ENCODE data around the gene DYRK1A.

The DYRK1A gene

DNA sequence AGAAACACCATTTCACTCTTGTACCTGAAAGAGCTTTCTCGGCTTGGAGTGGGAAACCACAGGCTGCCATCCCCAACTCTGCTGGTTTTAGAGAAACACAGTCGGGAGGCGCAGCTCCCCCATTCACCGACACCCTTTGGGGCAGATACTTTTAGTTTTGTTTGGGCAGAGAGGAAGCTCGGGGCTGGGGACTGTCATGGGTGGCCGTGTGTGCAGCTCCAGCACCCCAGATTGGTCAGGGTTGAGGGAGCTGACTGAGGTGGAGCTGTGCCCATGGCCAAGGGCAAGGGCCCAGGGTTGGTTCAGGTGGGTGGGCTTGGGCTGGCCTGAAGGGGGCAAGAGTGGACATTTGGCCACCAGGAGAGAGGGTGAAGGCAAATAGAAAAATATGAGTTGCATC, 163.1 kb downstream of the DYRK1A start:
- Histone ChIP-seq H2BK15ac (ENCODE audit: low read depth, poor library complexity, severe bottlenecking) (no peak overlapping the region), H2AFZ (ENCODE audit: low read depth, low read length) (no peak overlapping the region), H3K36me3 (ENCODE audit: control insufficient read depth in 1 of 2, insufficient read depth in 2 of 2, low read depth in 1 of 2, low read length in 2 of 2) (no peaks in the 10 kb centered on the region), H2AK5ac (ENCODE audit: low read length, severe bottlenecking) (no peak overlapping the region), H3K23ac (ENCODE audit: low read length in 2 of 2) (no peak overlapping the region), H4K8ac (ENCODE audit: low read length) (no peak overlapping the region), H3K4me1 (ENCODE audit: control insufficient read depth, insufficient read depth, low read depth, low read length) (peaks cover 6% of the 10 kb centered on the region), H3K4me2 (ENCODE audit: low read length, poor library complexity, severe bottlenecking) (no peak overlapping the region), H3K27me3 (ENCODE audit: control insufficient read depth in 1 of 2, insufficient read depth in 1 of 2, low read length in 2 of 2) (peaks cover 13 to 38% of the 10 kb centered on the region in 2 experiments), H3K79me1 (replicated peaks; ENCODE audit: low read length, poor library complexity, severe bottlenecking) (no peaks in the 10 kb centered on the region), H3K18ac (ENCODE audit: low read depth in 1 of 2, low read length in 2 of 2) (no peak overlapping the region), H3K9me3 (ENCODE audit: control insufficient read depth, low read length) (peaks cover 4% of the 10 kb centered on the region), H2BK12ac (ENCODE audit: low read length in 2 of 2) (no peak overlapping the region), H2BK5ac (ENCODE audit: low read depth, low read length, poor library complexity, severe bottlenecking) (no peak overlapping the region), H3K9ac (ENCODE audit: low read length) (no peak overlapping the region), H3K4ac (ENCODE audit: low read depth in 1 of 2, low read length in 2 of 2) (no peak overlapping the region), H4K91ac (ENCODE audit: low read length) (no peak overlapping the region), H3K14ac (ENCODE audit: low read length in 2 of 2) (no peak overlapping the region), H3K4me3 (ENCODE audit: insufficient read depth in 1 of 2, low read depth in 1 of 2, low read length in 2 of 2) (no peak overlapping the region), H2BK120ac (ENCODE audit: low read depth, low read length) (no peak overlapping the region), H3K27ac (ENCODE audit: low read length, poor library complexity, severe bottlenecking) (no peak overlapping the region)
- 94% methylated on average over 6 of the region's 6 CpGs for WGBS
- DNase-seq: no peak

DNA sequence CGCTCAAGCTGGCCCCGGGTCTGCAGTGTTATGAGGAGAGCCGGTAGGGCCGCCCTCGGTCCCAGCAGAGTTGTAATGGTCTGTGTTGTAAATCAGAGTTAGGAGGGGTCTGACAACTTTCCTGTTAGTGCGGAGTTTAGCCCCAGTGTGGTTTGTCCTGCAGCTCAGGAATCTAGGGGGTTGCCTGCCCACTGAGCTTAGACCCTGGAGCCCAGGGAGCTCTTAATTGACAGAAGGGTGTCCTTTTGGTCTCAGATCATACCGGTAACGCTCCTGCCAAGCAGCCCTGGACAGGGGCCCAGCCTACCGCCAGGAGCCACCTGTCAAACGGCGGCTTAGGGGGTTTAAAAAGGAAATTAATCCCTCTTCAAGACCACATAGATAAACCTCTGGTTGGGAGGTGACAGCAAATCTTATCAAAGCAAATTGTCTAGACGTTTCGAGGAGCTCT, 164.4 kb downstream of the DYRK1A start:
- H2BK5ac ChIP-seq (ENCODE audit: low read depth, low read length, poor library complexity, severe bottlenecking): no peak overlapping the region
- DNase-seq: no peak
- peaks cover 16% of the 10 kb centered on the region for H3K9me3 ChIP-seq (ENCODE audit: control insufficient read depth, low read length)
- WGBS: 75% methylated on average over 10 of the region's 13 CpGs
- no peak overlapping the region for H3K4me2 ChIP-seq (ENCODE audit: low read length, poor library complexity, severe bottlenecking)
- H2BK120ac ChIP-seq (ENCODE audit: low read depth, low read length): no peak overlapping the region
- H3K79me1 ChIP-seq (replicated peaks; ENCODE audit: low read length, poor library complexity, severe bottlenecking): no peaks in the 10 kb centered on the region
- H2BK15ac ChIP-seq (ENCODE audit: low read depth, poor library complexity, severe bottlenecking): no peak overlapping the region
- no peak overlapping the region for H3K4me3 ChIP-seq (ENCODE audit: insufficient read depth in 1 of 2, low read depth in 1 of 2, low read length in 2 of 2)
- no peak overlapping the region for H3K9ac ChIP-seq (ENCODE audit: low read length)
- H2AFZ ChIP-seq (ENCODE audit: low read depth, low read length): no peak overlapping the region
- H2AK5ac ChIP-seq (ENCODE audit: low read length, severe bottlenecking): no peak overlapping the region
- H3K36me3 ChIP-seq (ENCODE audit: control insufficient read depth in 1 of 2, insufficient read depth in 2 of 2, low read depth in 1 of 2, low read length in 2 of 2): no peaks in the 10 kb centered on the region
- peaks cover 14 to 42% of the 10 kb centered on the region in 2 experiments for H3K27me3 ChIP-seq (ENCODE audit: control insufficient read depth in 1 of 2, insufficient read depth in 1 of 2, low read length in 2 of 2)
- no peak overlapping the region for H3K14ac ChIP-seq (ENCODE audit: low read length in 2 of 2)
- H3K4me1 ChIP-seq (ENCODE audit: control insufficient read depth, insufficient read depth, low read depth, low read length): peaks cover 6% of the 10 kb centered on the region
- no peak overlapping the region for H3K4ac ChIP-seq (ENCODE audit: low read depth in 1 of 2, low read length in 2 of 2)
- no peak overlapping the region for H2BK12ac ChIP-seq (ENCODE audit: low read length in 2 of 2)
- H3K23ac ChIP-seq (ENCODE audit: low read length in 2 of 2): no peak overlapping the region
- H4K8ac ChIP-seq (ENCODE audit: low read length): no peak overlapping the region
- H3K27ac ChIP-seq (ENCODE audit: low read length, poor library complexity, severe bottlenecking): no peak overlapping the region
- H3K18ac ChIP-seq (ENCODE audit: low read depth in 1 of 2, low read length in 2 of 2): no peak overlapping the region
- H4K91ac ChIP-seq (ENCODE audit: low read length): no peak overlapping the region

DNA sequence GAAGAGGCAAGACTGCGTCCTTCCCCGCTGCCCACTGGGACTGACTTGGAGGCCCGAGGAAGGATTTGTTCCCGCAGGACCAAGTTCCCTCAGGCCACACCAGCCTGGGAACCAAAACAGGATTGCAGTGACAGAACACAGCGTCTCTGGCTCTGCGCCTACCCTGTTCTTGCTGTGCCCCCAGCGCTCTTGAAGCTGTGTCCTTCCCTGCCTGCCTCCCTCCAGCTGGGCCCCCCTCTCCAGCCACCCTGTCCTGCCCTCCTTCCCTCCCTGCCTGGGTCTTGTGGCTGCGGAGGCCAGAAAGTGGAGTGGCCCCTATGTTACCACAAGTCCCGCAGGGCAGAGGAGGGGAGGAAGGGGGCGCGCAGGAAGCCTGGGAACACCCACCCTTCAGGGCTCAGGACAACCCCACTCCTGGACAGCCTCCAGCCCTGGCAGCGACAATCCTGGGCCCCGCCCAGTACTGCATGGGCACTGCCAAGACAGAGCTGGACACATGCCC, 164.9 kb downstream of the DYRK1A start:
- H3K4me3 ChIP-seq (ENCODE audit: insufficient read depth in 1 of 2, low read depth in 1 of 2, low read length in 2 of 2): no peak overlapping the region
- no peak overlapping the region for H3K23ac ChIP-seq (ENCODE audit: low read length in 2 of 2)
- H3K9me3 ChIP-seq (ENCODE audit: control insufficient read depth, low read length): peaks cover 21% of the 10 kb centered on the region
- no peak overlapping the region for H2BK15ac ChIP-seq (ENCODE audit: low read depth, poor library complexity, severe bottlenecking)
- H3K36me3 ChIP-seq (ENCODE audit: control insufficient read depth in 1 of 2, insufficient read depth in 2 of 2, low read depth in 1 of 2, low read length in 2 of 2): no peaks in the 10 kb centered on the region
- no peaks in the 10 kb centered on the region for H3K79me1 ChIP-seq (replicated peaks; ENCODE audit: low read length, poor library complexity, severe bottlenecking)
- peak overlapping the region in 1 of 2 experiments; percentile 11 for H3K18ac ChIP-seq (ENCODE audit: low read depth in 1 of 2, low read length in 2 of 2)
- H4K91ac ChIP-seq (ENCODE audit: low read length): no peak overlapping the region
- peaks cover 6% of the 10 kb centered on the region for H3K4me1 ChIP-seq (ENCODE audit: control insufficient read depth, insufficient read depth, low read depth, low read length)
- H2AFZ ChIP-seq (ENCODE audit: low read depth, low read length): no peak overlapping the region
- no peak overlapping the region for H3K4me2 ChIP-seq (ENCODE audit: low read length, poor library complexity, severe bottlenecking)
- H2BK12ac ChIP-seq (ENCODE audit: low read length in 2 of 2): peak overlapping the region in 1 of 2 experiments; percentile 72
- H3K9ac ChIP-seq (ENCODE audit: low read length): no peak overlapping the region
- no peak overlapping the region for H2BK120ac ChIP-seq (ENCODE audit: low read depth, low read length)
- peaks cover 14 to 42% of the 10 kb centered on the region in 2 experiments for H3K27me3 ChIP-seq (ENCODE audit: control insufficient read depth in 1 of 2, insufficient read depth in 1 of 2, low read length in 2 of 2)
- H3K4ac ChIP-seq (ENCODE audit: low read depth in 1 of 2, low read length in 2 of 2): no peak overlapping the region
- H4K8ac ChIP-seq (ENCODE audit: low read length): no peak overlapping the region
- WGBS: 81% methylated on average over 11 of the region's 13 CpGs
- DNase-seq: no peak
- H3K27ac ChIP-seq (ENCODE audit: low read length, poor library complexity, severe bottlenecking): no peak overlapping the region
- no peak overlapping the region for H2BK5ac ChIP-seq (ENCODE audit: low read depth, low read length, poor library complexity, severe bottlenecking)
- no peak overlapping the region for H2AK5ac ChIP-seq (ENCODE audit: low read length, severe bottlenecking)
- peak overlapping the region in 1 of 2 experiments; percentile 11 for H3K14ac ChIP-seq (ENCODE audit: low read length in 2 of 2)

DNA sequence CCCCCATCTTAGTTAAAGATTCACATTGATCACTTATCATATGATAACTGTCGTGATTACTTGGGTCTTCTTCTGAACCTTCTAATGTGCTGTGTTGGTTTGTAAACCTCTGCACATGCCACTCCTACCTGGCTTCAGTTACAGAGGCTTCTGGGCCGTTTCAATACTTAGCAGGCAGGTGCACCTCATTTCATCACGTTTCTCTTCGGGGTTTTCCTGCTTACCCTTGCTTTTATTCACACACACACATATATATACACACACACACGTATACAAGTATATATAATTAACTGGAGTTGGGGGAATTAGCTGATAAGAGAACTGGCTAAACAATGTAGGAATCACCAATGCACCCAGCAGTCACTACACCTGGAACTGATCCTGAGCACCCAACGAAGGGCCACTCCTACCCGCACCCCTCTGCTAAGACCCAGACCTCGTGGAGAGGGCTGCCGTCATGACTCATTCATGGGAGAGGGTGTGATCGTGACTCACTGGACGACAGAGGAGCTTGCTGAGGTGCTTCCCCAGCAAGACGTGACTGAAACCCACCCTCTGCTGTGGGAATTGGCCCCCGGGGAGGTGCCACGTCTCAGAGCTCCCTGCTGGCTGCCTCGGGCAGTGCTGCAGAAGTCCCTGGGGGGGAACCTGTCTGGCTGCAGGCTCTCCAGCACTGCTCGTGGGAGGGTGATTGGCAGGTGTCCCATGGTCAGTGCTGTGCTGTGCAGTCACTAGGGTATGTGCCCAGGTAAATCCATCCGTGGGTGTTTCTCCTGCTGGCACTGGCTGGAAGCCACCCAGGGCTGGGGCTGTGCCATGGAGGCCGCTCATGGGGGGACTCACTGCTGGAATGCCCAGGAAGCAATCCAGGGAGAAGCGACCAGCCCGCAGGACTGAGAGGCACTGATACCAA, 166.6 kb downstream of the DYRK1A start:
- peak; percentile 68 for DNase-seq
- H2BK12ac ChIP-seq (ENCODE audit: low read length in 2 of 2): no peak overlapping the region
- peak overlapping the region in 1 of 2 experiments; percentile 2 for H3K14ac ChIP-seq (ENCODE audit: low read length in 2 of 2)
- H3K4me1 ChIP-seq (ENCODE audit: control insufficient read depth, insufficient read depth, low read depth, low read length): peaks cover 6% of the 10 kb centered on the region
- H2BK120ac ChIP-seq (ENCODE audit: low read depth, low read length): no peak overlapping the region
- no peak overlapping the region for H3K18ac ChIP-seq (ENCODE audit: low read depth in 1 of 2, low read length in 2 of 2)
- H3K36me3 ChIP-seq (ENCODE audit: control insufficient read depth in 1 of 2, insufficient read depth in 2 of 2, low read depth in 1 of 2, low read length in 2 of 2): no peaks in the 10 kb centered on the region
- H3K4me3 ChIP-seq (ENCODE audit: insufficient read depth in 1 of 2, low read depth in 1 of 2, low read length in 2 of 2): no peak overlapping the region
- H2AK5ac ChIP-seq (ENCODE audit: low read length, severe bottlenecking): no peak overlapping the region
- no peak overlapping the region for H3K4me2 ChIP-seq (ENCODE audit: low read length, poor library complexity, severe bottlenecking)
- H3K79me1 ChIP-seq (replicated peaks; ENCODE audit: low read length, poor library complexity, severe bottlenecking): no peaks in the 10 kb centered on the region
- H4K91ac ChIP-seq (ENCODE audit: low read length): no peak overlapping the region
- no peak overlapping the region for H3K4ac ChIP-seq (ENCODE audit: low read depth in 1 of 2, low read length in 2 of 2)
- no peak overlapping the region for H2BK5ac ChIP-seq (ENCODE audit: low read depth, low read length, poor library complexity, severe bottlenecking)
- 53% methylated on average over 15 of the region's 20 CpGs for WGBS
- H2BK15ac ChIP-seq (ENCODE audit: low read depth, poor library complexity, severe bottlenecking): no peak overlapping the region
- H2AFZ ChIP-seq (ENCODE audit: low read depth, low read length): no peak overlapping the region
- H4K8ac ChIP-seq (ENCODE audit: low read length): no peak overlapping the region
- H3K9me3 ChIP-seq (ENCODE audit: control insufficient read depth, low read length): peaks cover 30% of the 10 kb centered on the region
- H3K27ac ChIP-seq (ENCODE audit: low read length, poor library complexity, severe bottlenecking): no peak overlapping the region
- H3K27me3 ChIP-seq (ENCODE audit: control insufficient read depth in 1 of 2, insufficient read depth in 1 of 2, low read length in 2 of 2): peaks cover 14 to 42% of the 10 kb centered on the region in 2 experiments
- no peak overlapping the region for H3K9ac ChIP-seq (ENCODE audit: low read length)
- no peak overlapping the region for H3K23ac ChIP-seq (ENCODE audit: low read length in 2 of 2)

Data from mesenchymal stem cell (in vitro differentiated cells and primary cell).